ENCODE data around the gene ANKS6.
A peak's percentile ranks its signal among the peaks of the same experiment; 100 is the strongest.

ANKS6 gene

GRCh38 chr9:98790842-98791607, 5.3 kb downstream of the ANKS6 start:
- Mint-ChIP-seq H3K27ac (no peak overlapping the region), H3K4me1 (peaks cover 14 to 30% of the 10 kb centered on the region in 2 donors), H3K9me3 (no peaks in the 10 kb centered on the region), H3K4me3 (no peak overlapping the region), H3K27me3 (no peaks in the 10 kb centered on the region), H3K36me3 (peaks cover 10 to 17% of the 10 kb centered on the region in 2 donors)
- ATAC-seq (replicated peaks) = peak; percentile 82 to 84
- DNase-seq = peak; percentile 49

- Mint-ChIP-seq H3K27me3 (no peaks in the 10 kb centered on the region), H3K27ac (no peak overlapping the region), H3K9me3 (no peaks in the 10 kb centered on the region), H3K4me3 (no peak overlapping the region), H3K4me1 (peaks cover 9 to 24% of the 10 kb centered on the region in 2 donors), H3K36me3 (peaks cover 10 to 17% of the 10 kb centered on the region in 2 donors)
- DNase-seq = no peak
- no peak for ATAC-seq (replicated peaks)
Observed at GRCh38 chr9:98790134-98790841, 6.1 kb downstream of the ANKS6 start.

GRCh38 chr9:98789483-98790133, 6.7 kb downstream of the ANKS6 start:
- no peak overlapping the region for H3K4me3 Mint-ChIP-seq
- peaks cover 5 to 17% of the 10 kb centered on the region in 2 donors for H3K4me1 Mint-ChIP-seq
- no peak for ATAC-seq (replicated peaks)
- no peaks in the 10 kb centered on the region for H3K27me3 Mint-ChIP-seq
- H3K36me3 Mint-ChIP-seq = peaks cover 10 to 17% of the 10 kb centered on the region in 2 donors
- no peak overlapping the region for H3K27ac Mint-ChIP-seq
- no peak for DNase-seq
- H3K9me3 Mint-ChIP-seq = no peaks in the 10 kb centered on the region

- peaks cover 10 to 31% of the 10 kb centered on the region in 2 donors for H3K36me3 Mint-ChIP-seq
- DNase-seq (no peak), ATAC-seq (replicated peaks) (no peak)
- H3K27ac Mint-ChIP-seq = no peak overlapping the region
- no peak overlapping the region for H3K4me3 Mint-ChIP-seq
- H3K27me3 Mint-ChIP-seq = no peaks in the 10 kb centered on the region
- H3K9me3 Mint-ChIP-seq = no peaks in the 10 kb centered on the region
- peaks cover 5 to 15% of the 10 kb centered on the region in 2 donors for H3K4me1 Mint-ChIP-seq
Observed at GRCh38 chr9:98787766-98788335, 8.5 kb downstream of the ANKS6 start.

- peaks cover 18 to 40% of the 10 kb centered on the region in 2 donors for H3K36me3 Mint-ChIP-seq
- peaks cover 2 to 12% of the 10 kb centered on the region in 2 donors for H3K4me1 Mint-ChIP-seq
- no peaks in the 10 kb centered on the region for H3K9me3 Mint-ChIP-seq
- no peak overlapping the region for H3K27ac Mint-ChIP-seq
- no peak overlapping the region for H3K4me3 Mint-ChIP-seq
- ATAC-seq (replicated peaks) (no peak), DNase-seq (no peak)
- no peaks in the 10 kb centered on the region for H3K27me3 Mint-ChIP-seq
Observed at GRCh38 chr9:98786750-98787510, 9.4 kb downstream of the ANKS6 start.

GRCh38 chr9:98784831-98785806, 11.2 kb downstream of the ANKS6 start:
- ATAC-seq (replicated peaks) (no peak), DNase-seq (no peak)
- Mint-ChIP-seq H3K4me1 (no peaks in the 10 kb centered on the region), H3K9me3 (no peaks in the 10 kb centered on the region), H3K27ac (no peak overlapping the region), H3K27me3 (no peaks in the 10 kb centered on the region), H3K36me3 (peaks cover 20 to 42% of the 10 kb centered on the region in 2 donors), H3K4me3 (no peak overlapping the region)

- Mint-ChIP-seq H3K9me3 (no peaks in the 10 kb centered on the region), H3K27ac (no peak overlapping the region), H3K4me1 (no peaks in the 10 kb centered on the region), H3K27me3 (no peaks in the 10 kb centered on the region), H3K36me3 (peaks cover 18 to 39% of the 10 kb centered on the region in 2 donors), H3K4me3 (no peak overlapping the region)
- no peak for ATAC-seq (replicated peaks)
- DNase-seq = no peak
Observed at GRCh38 chr9:98783518-98784226, 12.7 kb downstream of the ANKS6 start.

- H3K27ac Mint-ChIP-seq = no peak overlapping the region
- DNase-seq = no peak
- no peak overlapping the region for H3K4me3 Mint-ChIP-seq
- ATAC-seq (replicated peaks) = no peak
- no peaks in the 10 kb centered on the region for H3K9me3 Mint-ChIP-seq
- H3K4me1 Mint-ChIP-seq = no peaks in the 10 kb centered on the region
- peaks cover 10 to 39% of the 10 kb centered on the region in 2 donors for H3K36me3 Mint-ChIP-seq
- H3K27me3 Mint-ChIP-seq = no peaks in the 10 kb centered on the region
Observed at GRCh38 chr9:98781588-98782383, 14.6 kb downstream of the ANKS6 start.

GRCh38 chr9:98780059-98780749, 16.2 kb downstream of the ANKS6 start:
- Mint-ChIP-seq H3K36me3 (peaks cover 10 to 42% of the 10 kb centered on the region in 2 donors), H3K9me3 (no peaks in the 10 kb centered on the region), H3K27ac (no peak overlapping the region), H3K27me3 (no peaks in the 10 kb centered on the region), H3K4me1 (no peaks in the 10 kb centered on the region), H3K4me3 (no peak overlapping the region)
- no peak for DNase-seq
- ATAC-seq (replicated peaks) = no peak

- ATAC-seq (replicated peaks) (no peak), DNase-seq (no peak)
Observed at GRCh38 chr9:98778711-98779530, 17.4 kb downstream of the ANKS6 start.

GRCh38 chr9:98778251-98778650, 18.1 kb downstream of the ANKS6 start:
- ATAC-seq (replicated peaks) (no peak), DNase-seq (no peak)
- H3K9me3 Mint-ChIP-seq = no peaks in the 10 kb centered on the region
- H3K4me1 Mint-ChIP-seq = no peaks in the 10 kb centered on the region
- H3K36me3 Mint-ChIP-seq = peaks cover 22 to 43% of the 10 kb centered on the region in 2 donors
- H3K27ac Mint-ChIP-seq = no peak overlapping the region
- H3K4me3 Mint-ChIP-seq = no peak overlapping the region
- no peaks in the 10 kb centered on the region for H3K27me3 Mint-ChIP-seq

More at GRCh38 chr9:98778711-98779530, 17.4 kb downstream of the ANKS6 start:
- H3K36me3 Mint-ChIP-seq = peaks cover 15 to 41% of the 10 kb centered on the region in 2 donors
- H3K27ac Mint-ChIP-seq = no peak overlapping the region
- H3K4me3 Mint-ChIP-seq = no peak overlapping the region
- H3K4me1 Mint-ChIP-seq = no peaks in the 10 kb centered on the region
- no peaks in the 10 kb centered on the region for H3K9me3 Mint-ChIP-seq
- no peaks in the 10 kb centered on the region for H3K27me3 Mint-ChIP-seq

All from stimulated activated naive B cell treated with anti-CD40 and anti-IgM and Interleukin-4, amounts not matched to agents 10 μg/mL and 1 μg/mL and 100 μg/mL, for 72 hours (primary cell).